Stimulated activated naive CD8-positive, alpha-beta T cell treated with anti-CD3 and anti-CD28 coated beads, Interleukin-15, Interleukin-2, amounts not matched to agents 100 U/mL and 50 U/mL, for 24 hours (primary cell): Measurements from ENCODE around the gene RNLS.
"Not testable (repeated sequence)": the region's sequence is repeated elsewhere in the genome, so short reads cannot be mapped to it uniquely, and the experiment has no call there.

Experiments
- ATAC-seq: fragments of 150-1000 bp; cut with Tn5 transposase; one replicate; pipeline ENCODE4 v1.10.0; 2021
- DNase-seq: peaks from one replicate; pipeline ENCODE4 v3.0.0; 2021

The RNLS gene

DNA sequence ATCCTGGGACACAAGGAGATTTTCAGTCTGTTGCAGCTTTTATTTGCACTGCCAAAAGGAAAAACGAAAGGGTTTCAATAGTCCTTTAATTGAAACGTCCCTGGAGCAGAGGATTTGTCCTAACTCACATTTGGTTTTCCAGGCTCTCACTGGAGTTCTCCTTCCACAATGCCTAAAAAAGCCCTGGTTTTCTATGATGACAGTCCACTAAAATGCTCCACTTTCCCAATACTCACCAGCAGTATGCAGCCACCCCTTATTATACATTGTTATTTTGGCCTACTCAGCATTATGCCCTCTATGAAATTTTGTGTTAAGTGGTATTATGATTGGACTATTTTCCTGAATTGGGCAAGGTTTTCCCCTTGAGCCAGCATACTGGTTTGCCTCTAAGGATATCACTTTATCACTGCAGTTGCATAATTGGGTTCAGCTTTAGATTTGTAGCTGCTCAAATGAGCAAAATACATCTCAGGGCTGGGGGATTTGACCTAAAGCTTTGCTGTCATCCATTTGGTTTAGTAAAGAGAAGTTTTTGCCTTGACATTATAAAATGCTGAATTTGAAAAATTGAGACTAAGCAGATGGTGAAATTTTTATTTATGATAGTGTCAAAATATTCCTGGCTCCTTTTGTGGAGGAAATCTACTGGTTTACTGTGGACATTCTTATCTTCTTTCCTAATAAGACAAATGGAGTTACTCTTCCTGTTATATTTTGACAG lies 239.2 kb downstream of the RNLS start:
- ATAC-seq (no peak), DNase-seq (no peak)

DNA sequence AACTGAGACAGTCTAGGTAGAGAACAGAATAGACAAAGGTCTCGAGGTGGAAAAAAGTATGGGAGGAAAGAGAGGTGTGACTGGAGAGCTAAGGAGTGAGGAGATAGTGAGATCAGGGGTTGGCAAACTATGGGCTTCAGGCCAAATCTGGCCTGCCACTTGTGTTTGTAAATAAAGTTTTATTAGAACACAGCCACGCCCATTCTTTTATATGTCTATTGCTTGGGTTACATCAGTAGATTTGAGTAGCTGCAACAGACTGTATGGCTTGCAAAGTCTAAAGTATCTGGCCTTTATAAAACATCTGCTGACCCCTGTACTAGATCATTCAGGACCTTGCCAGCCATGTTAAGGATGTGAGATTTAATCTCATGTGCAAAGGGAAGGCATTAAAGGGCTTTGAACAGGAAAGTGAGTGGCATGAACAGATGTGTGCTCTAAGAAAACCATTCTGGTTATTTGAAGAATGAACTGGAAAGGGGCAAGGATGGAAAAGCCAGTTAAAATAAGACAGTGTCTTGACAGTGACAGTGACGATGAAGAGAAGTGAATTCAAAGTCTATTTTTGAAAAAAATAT lies 240.3 kb downstream of the RNLS start:
- no peak for ATAC-seq
- DNase-seq, result no peak

GRCh38 chr10:88337134-88337533 lies 246.0 kb downstream of the RNLS start:
- no peak for ATAC-seq
- no peak for DNase-seq

- ATAC-seq (no peak), DNase-seq (no peak)
Observed at GRCh38 chr10:88336334-88336733, 246.8 kb downstream of the RNLS start.

DNA sequence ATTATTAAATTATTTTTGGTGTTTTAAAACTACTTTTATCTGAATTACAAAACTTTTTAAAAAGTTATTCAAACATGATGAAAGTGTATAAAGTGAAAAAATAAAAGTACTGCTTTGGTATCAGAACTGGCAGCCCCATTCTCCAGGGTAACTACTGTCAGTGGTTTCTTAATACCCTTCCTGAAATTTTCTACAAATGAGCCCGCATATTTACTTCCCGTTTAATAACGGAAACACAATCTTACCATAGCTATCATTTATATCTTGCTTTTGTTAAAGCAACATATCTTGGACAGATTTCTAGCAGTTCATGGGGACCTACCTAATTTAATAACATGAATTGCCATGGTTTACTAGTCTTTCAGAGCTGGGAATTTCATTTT lies 249.9 kb downstream of the RNLS start:
- ATAC-seq (no peak), DNase-seq (no peak)

DNA sequence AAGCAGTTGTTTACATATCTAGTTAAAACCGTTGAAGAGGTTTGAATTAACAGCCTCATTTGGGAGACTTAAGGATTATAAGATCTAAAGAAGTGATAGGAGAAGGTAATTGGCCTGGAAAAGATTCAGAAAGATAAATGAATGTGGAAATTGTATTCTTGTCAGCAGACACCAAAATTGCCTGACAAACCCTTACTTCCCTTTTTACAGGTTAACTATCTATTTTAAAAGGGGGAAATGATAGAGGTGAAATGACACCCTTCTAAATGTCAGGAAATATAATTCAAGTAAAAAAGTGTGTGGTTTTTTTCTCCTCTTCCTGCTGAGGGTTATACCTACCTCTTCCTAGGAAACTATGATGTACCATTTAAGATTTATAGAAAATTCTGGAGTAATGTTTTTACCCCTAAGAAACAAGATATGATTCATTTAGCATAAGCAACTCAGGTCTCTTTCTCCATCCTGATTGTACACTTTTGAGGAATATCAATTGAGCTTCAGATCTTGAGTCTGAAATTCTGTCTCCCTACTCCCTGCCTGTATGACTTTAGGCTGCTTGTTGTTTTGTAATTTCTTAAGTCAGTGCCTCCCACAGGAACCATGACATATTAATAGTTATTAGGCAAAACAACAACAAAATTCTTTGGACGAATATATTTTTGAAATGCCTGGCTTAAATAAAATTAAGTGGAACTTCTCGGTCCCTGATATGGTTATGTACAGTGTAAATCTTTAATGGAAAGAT lies 250.4 kb downstream of the RNLS start:
- DNase-seq (no peak), ATAC-seq (no peak)

GRCh38 chr10:88330174-88330573 lies 252.9 kb downstream of the RNLS start:
- no peak for DNase-seq
- no peak for ATAC-seq

- DNase-seq (no peak), ATAC-seq (no peak)
Observed at GRCh38 chr10:88322324-88323063, 260.6 kb downstream of the RNLS start.

DNA sequence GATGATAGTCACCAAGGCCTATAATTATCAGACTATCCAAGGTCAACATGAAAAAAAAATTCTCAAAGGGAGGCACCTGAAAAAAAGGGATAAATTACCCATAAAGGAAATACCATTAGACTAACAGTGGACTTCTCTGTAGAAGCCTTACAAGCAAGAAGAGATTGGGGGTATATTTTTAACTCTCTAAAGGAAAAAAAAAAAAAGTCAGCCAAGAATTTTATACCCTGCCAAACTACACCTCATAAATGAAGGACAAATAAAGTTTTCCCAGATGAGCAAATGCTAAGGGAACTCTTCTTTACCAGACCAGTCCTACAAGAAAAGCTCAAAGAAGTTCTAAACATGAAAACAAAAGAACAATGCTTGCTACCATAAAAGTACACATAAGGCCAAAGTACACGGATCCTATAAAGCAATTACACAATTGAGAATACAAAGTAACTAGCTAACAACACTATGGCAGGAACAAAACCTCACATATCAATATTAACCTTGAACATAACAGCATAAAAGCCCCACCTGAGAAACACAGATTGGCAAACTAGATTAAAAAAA lies 263.1 kb downstream of the RNLS start:
- DNase-seq (no peak), ATAC-seq (no peak)

- DNase-seq (no peak), ATAC-seq (no peak)
Observed at GRCh38 chr10:88318803-88319202, 264.3 kb downstream of the RNLS start.

DNA sequence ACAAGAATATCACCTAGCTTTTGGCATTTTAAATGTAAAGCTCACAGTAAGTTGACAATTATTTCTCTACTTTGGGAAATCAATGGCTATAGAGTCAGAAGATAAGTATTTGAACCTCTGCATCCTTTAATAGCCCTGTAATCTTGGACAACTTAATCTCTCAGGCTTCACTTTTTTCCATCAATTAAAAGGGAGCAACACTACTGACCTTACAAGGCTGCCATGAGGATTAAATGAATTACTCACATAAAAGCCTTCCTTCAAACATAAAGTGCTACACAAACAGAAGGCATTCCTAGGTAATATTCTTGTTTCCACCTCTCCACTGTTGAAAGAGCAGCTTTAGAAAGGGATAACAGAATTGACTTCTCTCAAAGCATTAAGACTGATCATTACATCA lies 266.0 kb downstream of the RNLS start:
- ATAC-seq (no peak), DNase-seq (no peak)

- DNase-seq, result no peak
- ATAC-seq, result no peak
Observed at GRCh38 chr10:88316292-88316861, 266.7 kb downstream of the RNLS start.

- ATAC-seq, result no peak
- no peak for DNase-seq
Observed at GRCh38 chr10:88315755-88316154, 267.4 kb downstream of the RNLS start.

DNA sequence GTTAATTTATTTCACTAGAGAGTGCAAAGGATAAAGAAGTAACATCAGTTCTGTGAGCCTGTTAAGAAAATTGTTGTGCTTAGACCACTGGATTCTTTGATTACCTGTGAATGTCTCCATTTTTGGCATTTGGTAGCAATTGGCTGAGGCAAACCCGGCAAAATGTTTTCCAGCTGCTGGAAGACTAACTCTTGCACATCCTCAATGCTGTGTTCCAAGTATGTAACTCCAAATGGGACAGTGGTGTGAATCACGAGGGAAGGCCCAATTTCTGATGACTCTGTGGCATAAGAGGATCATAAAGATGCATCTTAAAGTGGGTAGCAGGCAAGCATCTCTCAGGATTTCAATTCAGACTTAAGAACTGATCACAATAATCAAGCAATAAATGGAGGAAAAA lies 268.8 kb downstream of the RNLS start:
- DNase-seq (no peak), ATAC-seq (no peak)

DNA sequence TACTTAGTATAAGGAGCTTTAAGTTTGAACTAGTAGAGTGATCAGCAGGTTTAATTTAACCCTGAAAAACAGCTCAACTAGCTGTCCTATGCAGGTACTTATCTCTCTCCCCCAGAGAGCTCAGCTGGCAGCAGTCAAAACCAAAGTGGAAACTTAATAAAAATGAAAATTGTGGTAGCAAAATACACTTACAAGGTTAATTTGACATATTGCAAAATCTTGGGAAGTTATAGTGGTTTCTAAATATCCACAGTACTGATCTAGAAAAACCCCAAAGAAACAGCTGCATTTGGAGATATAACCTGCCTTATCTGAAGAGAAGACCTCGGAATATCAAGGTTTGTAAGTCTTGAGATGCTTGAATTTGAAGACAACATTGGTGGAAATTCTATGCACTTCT lies 269.2 kb downstream of the RNLS start:
- no peak for ATAC-seq
- DNase-seq, result no peak

DNA sequence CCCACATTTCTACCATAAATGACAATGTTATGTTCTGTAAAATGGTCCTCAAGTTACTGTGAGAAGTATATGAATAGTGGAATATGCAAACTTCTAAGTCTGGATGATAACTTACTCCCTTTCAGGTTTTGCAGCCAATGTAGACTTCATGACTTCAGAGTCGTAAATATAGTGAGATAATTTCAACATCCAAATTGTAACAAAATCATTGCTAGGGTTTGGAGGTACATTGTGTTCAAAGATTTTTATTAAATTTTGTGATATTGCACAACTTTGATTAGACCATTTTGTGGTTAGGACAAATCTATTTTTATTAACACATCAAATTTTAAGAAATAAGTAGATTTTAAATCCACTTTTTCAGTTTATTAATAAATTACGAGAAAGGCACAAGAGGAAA lies 270.3 kb downstream of the RNLS start:
- DNase-seq (no peak), ATAC-seq (no peak)

DNA sequence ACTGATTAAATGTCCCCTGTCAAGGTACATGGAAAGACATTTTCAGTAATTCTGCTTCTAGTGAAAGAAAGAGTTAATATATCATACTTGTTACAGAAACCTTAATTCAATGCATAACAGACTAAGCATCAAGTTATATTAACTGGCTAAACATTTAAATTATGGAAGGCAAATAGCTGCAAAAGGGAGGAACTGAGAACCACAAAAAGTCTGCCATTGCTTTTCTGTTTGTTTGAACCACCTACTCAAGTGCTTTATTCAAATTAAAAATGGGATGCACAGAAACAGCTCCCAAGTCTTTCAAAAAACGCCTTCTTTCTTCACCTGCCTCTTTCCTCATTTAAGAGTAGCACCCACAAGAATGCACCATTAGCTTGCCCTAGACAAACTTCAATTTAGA lies 271.9 kb downstream of the RNLS start:
- no peak for DNase-seq
- ATAC-seq, result no peak

DNA sequence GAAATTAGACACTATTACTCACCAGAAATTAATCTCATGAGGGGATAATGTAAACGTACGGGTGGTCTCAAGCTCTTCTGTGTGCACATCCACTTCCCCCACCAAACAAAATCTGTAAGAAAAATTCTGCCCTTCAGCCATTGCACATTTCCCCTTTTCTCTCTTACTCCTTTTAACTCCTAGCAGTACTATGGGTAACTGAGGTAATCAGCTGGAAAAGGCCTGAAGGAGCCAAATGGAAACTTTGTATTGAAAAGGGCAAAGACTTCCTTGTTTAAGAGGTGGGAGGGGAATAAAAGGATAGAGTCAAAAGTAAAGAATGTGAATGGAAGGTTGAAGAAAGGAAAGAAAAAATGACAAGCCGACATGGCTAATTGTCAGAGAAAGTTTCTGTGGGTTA lies 273.8 kb downstream of the RNLS start:
- no peak for DNase-seq
- ATAC-seq, result no peak

DNA sequence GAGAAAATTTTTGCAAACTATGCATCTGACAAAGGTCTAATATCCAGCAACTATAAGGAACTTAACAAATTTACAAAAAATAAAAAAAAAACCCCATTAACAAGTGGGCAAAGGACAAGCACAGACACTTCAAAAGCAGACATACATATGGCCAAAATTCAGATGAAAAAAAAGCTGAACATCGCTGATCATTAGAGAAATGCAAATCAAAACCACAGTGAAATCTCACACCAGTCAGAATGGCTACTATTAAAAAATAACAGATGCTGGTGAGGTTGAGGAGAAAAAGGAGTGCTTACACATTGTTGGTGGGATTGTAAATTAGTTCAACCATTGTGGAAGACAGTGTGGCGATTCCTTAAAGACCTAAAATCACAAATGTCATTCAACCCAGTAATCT lies 274.8 kb downstream of the RNLS start:
- not testable (repeated sequence) for DNase-seq, ATAC-seq

- no peak for ATAC-seq
- no peak for DNase-seq
Observed at GRCh38 chr10:88299787-88300186, 283.3 kb downstream of the RNLS start.

GRCh38 chr10:88297103-88297502 lies 286.0 kb downstream of the RNLS start:
- no peak for ATAC-seq
- no peak for DNase-seq

- DNase-seq, result no peak
- no peak for ATAC-seq
Observed at GRCh38 chr10:88293651-88294230, 289.4 kb downstream of the RNLS start.
